Pancreas (tissue), 10 donors: ENCODE measurements around the gene ACTR10. TPM values are rescaled to one million over a fixed set of nuclear protein-coding genes. Genes with fewer than 3 reads are reported as not detected.

Experiments used
- ATAC-seq, 4 donors: fragments of 200-7000 bp; cut with Tn5 transposase; one replicate each; pipeline versions ENCODE4 v1.8.0 to v1.9.1; 2020; ENCODE audit warnings: mild to moderate bottlenecking in 4 of 4, moderate library complexity in 4 of 4
- DNase-seq, 6 donors: peaks; one replicate each; pipeline ENCODE4 v3.0.0-alpha.2; 2020
- FAIRE-seq: peaks from 2 replicates; lab custom pipeline; 2012; peaks lifted over from hg19 to GRCh38; lab: Jason Lieb, UNC
- H3K27ac ChIP-seq, 4 donors: fragments of 200-600 bp; sonication (generic); 1 replicate in 3 of 4; 2 replicates in 1 of 4; pipeline versions ENCODE4 v1.5.0 to v1.8.0; 2020
- H3K27me3 ChIP-seq, 4 donors: fragments of 200-600 bp; one replicate each; pipeline ENCODE4 v1.8.0; 2021
- H3K36me3 ChIP-seq, 3 donors: fragments of 200-600 bp; sonication (generic) in 1 of 3; one replicate each; pipeline versions ENCODE4 v1.5.0 to v1.8.0; 2020 to 2021
- H3K4me1 ChIP-seq, 3 donors: fragments of 200-600 bp; one replicate each; pipeline ENCODE4 v1.8.0; 2021
- H3K4me3 ChIP-seq, 4 donors: fragments of 200-600 bp; sonication (generic) in 2 of 4; one replicate each; pipeline versions ENCODE4 v1.5.0 to v1.8.0; 2020 to 2021
- H3K9me3 ChIP-seq, 4 donors: fragments of 200-600 bp; one replicate each; pipeline ENCODE4 v1.8.0; 2021
- CTCF ChIP-seq, 4 donors: fragments of 200-600 bp; sonication (generic) in 3 of 4; IDR thresholded peaks; one replicate each; pipeline versions ENCODE4 v1.5.0 to v1.8.0; 2021; ENCODE audit warnings: antibody characterized with exemption in 4 of 4
- WGBS, 2 donors: extraction: QIAGEN DNeasy Blood & Tissue Kit; methylation state at CpG; one replicate each; pipeline ENCODE4 v1.1.7; 2013; 5-methylcytosine and 5-hydroxymethylcytosine counted together
- intact Hi-C, 3 donors: fragments of 100-400 bp; cut with DNase I; formaldehyde crosslinking; loops; one replicate each; pipeline versions ENCODE4 v1.11.1 to v1.14.2; 2022
- polyA plus RNA-seq, 2 donors: library from polyadenylated mRNA; stranded (reverse); fragments of 200-250 nt; gene quantifications; one replicate each; pipeline ENCODE4 v1.2.3, GENCODE V29; 2013
- total RNA-seq, 6 donors: library from RNA; stranded (reverse); fragmentation: NEBNext Ultra II Directional in 4 of 6; extraction: Animal tissue kit (Norgen Biotek cat#: 25700) in 4 of 6; gene quantifications; one replicate each; pipeline versions ENCODE4 v1.2.1 to v1.2.4, GENCODE V29; 2021 to 2023
- donor health status: healthy with polysubstance abuse.
- donor health status: DM: no; HTN: no; CAD: no; lungs with moderate emphysema.
- donor health status: DM: no; HTN: no; CAD: no.
- donor health status: control.
- donor health status: control.
- donor health status: Bipolar disorder and iron deficiency.
- donor health status: DM: yes; HTN: yes; CAD: no.
- donor health status: DM: no; HTN: no; CAD: no.
- donor health status: DM: no; HTN: no; CAD: no.
- donor health status: DM: yes; HTN: yes; CAD: no.

The ACTR10 gene
- total and polyA plus RNA-seq, 8 donors, result 19.7 to 58.9 (median 23.2) TPM

GRCh38 chr14:58239244-58240195 is 39.6 kb downstream of the ACTR10 start:
- DNase-seq (peak; percentile 65 to 87 (median 76)), FAIRE-seq (peak; percentile 89), ATAC-seq (peak; percentile 55 to 69 (median 61))
- Histone ChIP-seq H3K4me1 (peaks cover 0 to 10% (median 7%) of the 10 kb centered on the region in 3 donors), H3K4me3 (peak overlapping the region; percentile 22 to 54 (median 39)), H3K27ac (peak overlapping the region; percentile 26 to 86 (median 65)), H3K27me3 (no peaks in the 10 kb centered on the region), H3K36me3 (no peaks in the 10 kb centered on the region), H3K9me3 (no peaks in the 10 kb centered on the region)
- TF ChIP-seq CTCF (IDR thresholded peaks at IDR 0.05), result no peak
- intact Hi-C loops, result loop anchor here in 1 of 3 donors (10.0 kb wide), 1 partner anchor 55 kb away; the partner anchor contains the start of gene ARID4A
- 1% methylated on average over 23 of the region's 23 CpGs for WGBS, 2 donors

- Histone ChIP-seq H3K36me3 (no peaks in the 10 kb centered on the region), H3K9me3 (no peaks in the 10 kb centered on the region), H3K27me3 (no peaks in the 10 kb centered on the region), H3K4me1 (peaks cover 14 to 33% (median 33%) of the 10 kb centered on the region in 3 donors), H3K27ac (peak overlapping the region; percentile 82 to 96 (median 87)), H3K4me3 (peak overlapping the region; percentile 20 to 86 (median 54))
- TF ChIP-seq CTCF (IDR thresholded peaks at IDR 0.05), result no peak
- peak; percentile 11 to 26 (median 24) for ATAC-seq
- 0 to 1% methylated on average over 16 of the region's 16 CpGs for WGBS, 2 donors
- FAIRE-seq, result no peak
- intact Hi-C loops, result loop anchor here in 1 of 3 donors (10.0 kb wide), 1 partner anchor 51 kb away; the partner anchor contains the start of gene ARID4A
- DNase-seq, result no peak
Observed at GRCh38 chr14:58243790-58244555, 44.0 kb downstream of the ACTR10 start.

- Histone ChIP-seq H3K9me3 (no peaks in the 10 kb centered on the region), H3K27me3 (no peaks in the 10 kb centered on the region), H3K36me3 (peaks cover 0 to 4% (median 4%) of the 10 kb centered on the region in 3 donors), H3K4me1 (peaks cover 14 to 33% (median 33%) of the 10 kb centered on the region in 3 donors), H3K27ac (peak within 1 kb of the TSS; percentile 82 to 96 (median 87)), H3K4me3 (peak within 1 kb of the TSS; percentile 61 to 90 (median 82))
- 0% methylated on average over 50 of the region's 50 CpGs for WGBS, 2 donors
- TF ChIP-seq CTCF (IDR thresholded peaks at IDR 0.05), result no peak
- DNase-seq, result peak; percentile 96 to 99 (median 98)
- peak; percentile 90 to 95 (median 92) for ATAC-seq
- FAIRE-seq, result peak; percentile 87
- intact Hi-C loops, result loop anchor here in 1 of 3 donors (10.0 kb wide), 1 partner anchor 50 kb away; the partner anchor contains the start of gene ARID4A
Observed at GRCh38 chr14:58244556-58245387, 44.8 kb downstream of the ACTR10 start, which contains the start of gene PSMA3. Gene PSMA3, plus strand, starts transcription at chr14:58244843. Its CDS starts 78 bp downstream, at chr14:58244921.

GRCh38 chr14:58245562-58245961 is 45.6 kb downstream of the ACTR10 start:
- intact Hi-C loops, result loop anchor here in 1 of 3 donors (10.0 kb wide), 1 partner anchor 49 kb away; the partner anchor contains the start of gene ARID4A
- H3K4me1 ChIP-seq, result peaks cover 14 to 33% (median 33%) of the 10 kb centered on the region in 3 donors
- peak overlapping the region; percentile 61 to 90 (median 82) for H3K4me3 ChIP-seq
- no peaks in the 10 kb centered on the region for H3K27me3 ChIP-seq
- no peaks in the 10 kb centered on the region for H3K9me3 ChIP-seq
- no peak for DNase-seq
- no peak for TF ChIP-seq CTCF (IDR thresholded peaks at IDR 0.05)
- H3K36me3 ChIP-seq, result peaks cover 0 to 5% (median 4%) of the 10 kb centered on the region in 3 donors
- peak overlapping the region; percentile 82 to 96 (median 87) for H3K27ac ChIP-seq
- 0 to 1% methylated on average over 3 of the region's 3 CpGs for WGBS, 2 donors
- no peak for FAIRE-seq
- no peak for ATAC-seq
